Measurements from ENCODE around the gene NPM1. TPM values are rescaled to one million over a fixed set of nuclear protein-coding genes. Genes with fewer than 3 reads are reported as not detected.

NPM1 gene
- total RNA-seq, 4 donors from 2014 or later: 435 to 1,440 (median 518) TPM

DNA sequence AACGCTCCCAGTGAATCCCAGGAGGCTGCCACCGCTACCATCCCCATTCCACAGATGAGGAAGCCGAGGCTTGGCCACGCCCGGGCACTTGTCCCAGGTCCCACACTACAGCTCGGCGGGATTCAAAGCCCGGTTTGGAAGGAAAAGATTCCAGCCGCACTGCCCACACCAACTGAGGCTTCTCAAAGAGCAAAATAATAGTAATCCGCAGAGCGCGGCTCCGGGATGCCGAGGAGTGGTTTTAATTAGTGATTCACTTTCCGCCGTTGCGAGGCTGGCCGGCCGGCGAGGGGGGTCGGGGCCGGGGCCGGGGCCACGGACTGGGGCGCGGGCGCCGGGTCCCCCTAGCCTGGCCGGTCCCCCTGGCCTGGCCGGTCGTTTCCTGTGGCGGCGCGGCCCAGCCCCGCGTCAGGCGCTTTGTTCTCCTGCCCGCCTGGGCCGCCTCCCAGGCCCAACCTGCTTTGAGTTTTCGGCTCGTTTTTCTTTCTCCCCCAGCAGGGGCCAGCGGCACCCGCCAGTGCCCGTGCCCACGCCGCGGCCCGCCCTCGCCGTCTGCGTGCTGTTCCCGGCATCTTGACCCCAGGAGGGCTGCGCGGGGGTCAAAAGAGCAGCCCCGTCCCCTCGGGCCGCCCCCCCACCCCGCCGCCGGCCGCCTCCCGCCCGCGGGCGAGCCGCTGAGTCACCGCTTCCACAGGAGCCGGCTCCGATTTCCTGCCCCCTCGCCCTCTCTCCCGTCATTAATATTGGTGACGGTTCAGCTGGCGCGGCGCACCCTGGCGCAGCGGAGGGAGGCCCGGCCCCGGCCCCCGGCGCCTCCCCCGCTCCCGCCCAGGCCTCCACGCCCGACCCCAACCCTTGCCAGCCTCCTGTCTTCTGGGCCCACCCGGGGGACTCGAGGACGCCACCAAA, 63.0 kb downstream of the NPM1 start:
- no peak for TF ChIP-seq POLR2A (IDR thresholded peaks at IDR 0.05)
- TF ChIP-seq, protein P1, sequence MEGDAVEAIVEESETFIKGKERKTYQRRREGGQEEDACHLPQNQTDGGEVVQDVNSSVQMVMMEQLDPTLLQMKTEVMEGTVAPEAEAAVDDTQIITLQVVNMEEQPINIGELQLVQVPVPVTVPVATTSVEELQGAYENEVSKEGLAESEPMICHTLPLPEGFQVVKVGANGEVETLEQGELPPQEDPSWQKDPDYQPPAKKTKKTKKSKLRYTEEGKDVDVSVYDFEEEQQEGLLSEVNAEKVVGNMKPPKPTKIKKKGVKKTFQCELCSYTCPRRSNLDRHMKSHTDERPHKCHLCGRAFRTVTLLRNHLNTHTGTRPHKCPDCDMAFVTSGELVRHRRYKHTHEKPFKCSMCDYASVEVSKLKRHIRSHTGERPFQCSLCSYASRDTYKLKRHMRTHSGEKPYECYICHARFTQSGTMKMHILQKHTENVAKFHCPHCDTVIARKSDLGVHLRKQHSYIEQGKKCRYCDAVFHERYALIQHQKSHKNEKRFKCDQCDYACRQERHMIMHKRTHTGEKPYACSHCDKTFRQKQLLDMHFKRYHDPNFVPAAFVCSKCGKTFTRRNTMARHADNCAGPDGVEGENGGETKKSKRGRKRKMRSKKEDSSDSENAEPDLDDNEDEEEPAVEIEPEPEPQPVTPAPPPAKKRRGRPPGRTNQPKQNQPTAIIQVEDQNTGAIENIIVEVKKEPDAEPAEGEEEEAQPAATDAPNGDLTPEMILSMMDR (IDR thresholded peaks at IDR 0.05): no peak
- intact Hi-C loops (cut with DNase I; ENCODE audit: low total_unique reads): no loop called here
- peak; percentile 20 to 91 for DNase-seq (ENCODE audit: low spot score in 2 of 2)
- no peak overlapping the region for H3K4me3 ChIP-seq (ENCODE audit: low read depth, poor library complexity, severe bottlenecking)
- WGBS, 2 donors: 5 to 11% methylated on average over 56 to 76 of the region's 88 CpGs

DNA sequence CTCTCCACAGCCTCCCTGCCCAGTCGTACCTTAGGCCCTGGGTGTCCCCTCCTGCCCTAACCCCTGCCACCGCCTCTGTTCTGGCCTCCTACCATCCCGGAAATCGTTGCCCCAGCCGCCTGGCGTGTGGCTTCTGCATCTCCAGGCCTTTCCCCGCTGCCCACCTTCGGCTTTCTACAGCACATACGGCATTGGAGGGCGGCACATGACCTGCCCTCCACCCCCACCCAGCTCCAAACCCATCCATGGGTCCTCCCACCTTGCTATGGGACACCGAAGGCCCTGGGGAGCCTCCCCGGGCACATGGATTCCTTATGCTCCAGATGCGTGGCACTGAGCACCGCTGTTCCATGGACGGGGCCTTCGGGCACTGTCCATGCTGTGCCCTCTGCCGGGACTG, 63.8 kb downstream of the NPM1 start:
- 79 to 83% methylated on average over 17 of the region's 17 CpGs for WGBS, 2 donors
- intact Hi-C loops (cut with DNase I; ENCODE audit: low total_unique reads): no loop called here
- H3K4me3 ChIP-seq (ENCODE audit: low read depth, poor library complexity, severe bottlenecking): no peak overlapping the region
- no peak for DNase-seq (ENCODE audit: low spot score in 2 of 2)
- TF ChIP-seq, protein P1 (IDR thresholded peaks at IDR 0.05): no peak
- no peak for TF ChIP-seq POLR2A (IDR thresholded peaks at IDR 0.05)

DNA sequence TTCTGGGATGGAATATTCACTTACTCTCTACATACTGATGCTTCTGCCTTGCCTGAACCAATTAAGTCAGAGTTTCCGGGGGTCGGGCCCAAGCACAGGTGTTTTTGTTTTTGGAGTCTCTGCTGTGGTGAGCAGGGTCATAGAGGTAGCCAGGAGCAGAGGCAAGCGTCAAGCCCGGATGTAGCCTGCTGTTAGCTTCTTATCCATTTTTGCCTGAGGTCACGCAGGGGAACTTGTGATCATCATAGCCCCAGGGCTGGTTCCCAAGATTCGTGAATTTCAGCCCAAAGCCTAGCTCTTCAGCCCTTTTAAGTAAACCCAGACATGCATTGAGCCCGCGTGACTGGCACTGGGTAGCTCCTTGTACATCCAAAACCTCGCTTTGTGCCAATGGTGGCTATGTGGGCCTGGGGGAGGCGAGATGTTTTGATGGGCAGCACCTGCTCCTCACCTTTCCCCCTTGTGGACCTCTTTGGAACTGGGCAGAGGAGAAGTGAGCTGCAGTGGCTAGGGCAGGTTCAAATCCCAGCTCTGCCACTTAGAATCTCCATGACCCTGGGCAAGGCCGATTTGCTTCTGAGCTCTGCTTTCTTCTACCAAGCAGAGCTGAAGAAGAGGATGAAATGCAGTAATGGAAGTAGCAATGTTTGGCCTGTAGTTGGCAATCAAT, 65.5 kb downstream of the NPM1 start:
- WGBS, 2 donors: 85 to 86% methylated on average over 11 of the region's 11 CpGs
- TF ChIP-seq, protein P1 (IDR thresholded peaks at IDR 0.05): no peak
- no peak for TF ChIP-seq POLR2A (IDR thresholded peaks at IDR 0.05)
- intact Hi-C loops (cut with DNase I; ENCODE audit: low total_unique reads): no loop called here
- no peak for DNase-seq (ENCODE audit: low spot score in 2 of 2)
- no peak overlapping the region for H3K4me3 ChIP-seq (ENCODE audit: low read depth, poor library complexity, severe bottlenecking)

DNA sequence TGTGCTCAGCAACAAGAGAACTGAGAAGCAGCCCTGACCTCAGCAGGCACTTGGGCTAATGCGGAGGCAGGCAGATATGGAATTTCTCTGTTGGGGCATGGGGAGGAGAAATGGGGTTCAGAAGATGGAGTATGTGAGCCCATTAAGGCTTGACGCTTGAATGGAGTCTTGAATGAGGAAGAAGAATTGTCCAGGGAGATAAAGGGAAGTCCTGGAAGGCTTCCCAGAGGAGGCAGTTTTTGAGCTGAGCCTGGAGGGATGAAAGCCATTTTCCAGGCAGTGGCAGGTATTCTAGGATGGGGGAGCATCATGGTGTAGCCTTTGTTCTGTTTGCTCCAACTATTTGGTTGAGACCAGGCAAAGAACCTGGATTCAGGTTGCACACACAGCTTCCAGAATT, 66.3 kb downstream of the NPM1 start:
- no peak for TF ChIP-seq POLR2A (IDR thresholded peaks at IDR 0.05)
- TF ChIP-seq, protein P1 (IDR thresholded peaks at IDR 0.05): no peak
- WGBS, 2 donors: 95 to 96% methylated on average over 2 of the region's 2 CpGs
- no peak overlapping the region for H3K4me3 ChIP-seq (ENCODE audit: low read depth, poor library complexity, severe bottlenecking)
- intact Hi-C loops (cut with DNase I; ENCODE audit: low total_unique reads): no loop called here
- no peak for DNase-seq (ENCODE audit: low spot score in 2 of 2)

DNA sequence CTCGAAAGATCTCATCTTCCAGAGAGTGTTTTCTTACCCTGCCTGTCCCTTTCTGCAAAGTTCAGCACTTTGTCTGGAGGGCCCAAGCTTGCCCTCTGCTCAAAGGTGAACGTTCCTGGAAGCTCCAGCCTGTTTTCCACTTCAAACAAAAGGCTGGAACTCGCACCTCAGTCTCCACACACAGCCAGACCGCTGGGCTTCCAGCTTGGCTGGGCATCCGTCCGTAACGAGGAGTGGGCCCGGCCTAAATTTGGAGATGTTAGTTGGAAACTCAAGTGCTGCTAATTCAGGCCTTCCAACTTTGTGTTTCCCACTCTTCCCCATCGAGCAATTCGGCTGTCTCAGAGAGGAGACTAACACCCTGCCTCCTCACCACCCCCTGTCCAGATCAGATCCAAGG, 66.9 kb downstream of the NPM1 start:
- TF ChIP-seq, protein P1 (IDR thresholded peaks at IDR 0.05): no peak
- TF ChIP-seq POLR2A (IDR thresholded peaks at IDR 0.05): no peak
- 89 to 91% methylated on average over 10 of the region's 10 CpGs for WGBS, 2 donors
- intact Hi-C loops (cut with DNase I; ENCODE audit: low total_unique reads): no loop called here
- no peak for DNase-seq (ENCODE audit: low spot score in 2 of 2)
- H3K4me3 ChIP-seq (ENCODE audit: low read depth, poor library complexity, severe bottlenecking): no peak overlapping the region

Data from lower leg skin (tissue), 4 donors.